A549 (cell line): ENCODE data around the gene INF2. TPM values are rescaled to one million over a fixed set of nuclear protein-coding genes. Genes with fewer than 3 reads are reported as not detected.

ENCODE experiments used
- ATAC-seq, 2 experiments: fragments of 200-7000 bp in 1 of 2; fragments of >200 bp in 1 of 2; cut with Nextera tagmentation in 1 of 2; cut with Tn5 transposase in 1 of 2; 3 replicates each; pipeline versions ENCODE4 v1.8.0 to v1.9.1; 2018 to 2020; ENCODE audit warnings: mild to moderate bottlenecking in 1 of 2, moderate library complexity in 1 of 2
- CTCF ChIA-PET: fragments of 300-600 bp; sonication (Branson Sonifier 250); formaldehyde crosslinking; extraction: SDS; loops from one replicate; lab custom pipeline; 2021; ENCODE audit warnings: antibody characterized with exemption, inconsistent platforms; lab: Yijun Ruan, JAX
- POLR2A ChIA-PET: fragments of 350-600 bp; formaldehyde crosslinking; extraction: SDS; loops from one replicate; lab custom pipeline; 2021; ENCODE audit warnings: antibody characterized with exemption, inconsistent platforms; lab: Yijun Ruan, JAX
- DNase-seq, 2 experiments: peaks; one replicate each; pipeline versions ENCODE4 v3.0.0 to v3.0.0-alpha.2; 2011 to 2016; ENCODE audit warnings: low read depth in 1 of 2, low spot score in 1 of 2
- FAIRE-seq: peaks from 2 replicates; lab custom pipeline; 2011; peaks lifted over from hg19 to GRCh38; lab: Jason Lieb, UNC
- H3K27ac ChIP-seq, 2 experiments: fragments of >200 bp; sonication (Bioruptor Twin); formaldehyde crosslinking; 3 replicates each; pipeline ENCODE4 v1.5.1; 2016 to 2017
- H3K4me1 ChIP-seq: fragments of >200 bp; sonication (Bioruptor Twin); formaldehyde crosslinking; 3 replicates; pipeline ENCODE4 v1.6.1; 2016
- H3K4me2 ChIP-seq: fragments of >200 bp; sonication (Bioruptor Twin); formaldehyde crosslinking; 3 replicates; pipeline ENCODE4 v1.6.1; 2016
- H3K4me3 ChIP-seq: fragments of >200 bp; sonication (Bioruptor Twin); formaldehyde crosslinking; 3 replicates; pipeline ENCODE4 v1.5.1; 2016
- H3K9me3 ChIP-seq: fragments of >200 bp; sonication (Bioruptor Twin); formaldehyde crosslinking; 3 replicates; pipeline ENCODE4 v1.6.1; 2016
- BHLHE40 ChIP-seq: IDR thresholded peaks from 2 replicates; pipeline ENCODE4 v1.6.1; 2012; ENCODE audit warnings: low read depth, low read length, inconsistent platforms
- CBX8 ChIP-seq: fragments of 200-600 bp; sonication (generic); IDR thresholded peaks from 2 replicates; pipeline ENCODE4 v1.6.1; 2016
- CHD4 ChIP-seq: fragments of 200-600 bp; sonication (generic); IDR thresholded peaks from 2 replicates; pipeline ENCODE4 v1.6.1; 2016; ENCODE audit warnings: antibody characterized with exemption, mild to moderate bottlenecking, borderline replicate concordance
- EHMT2 ChIP-seq: fragments of 200-600 bp; sonication (generic); IDR thresholded peaks from 2 replicates; pipeline ENCODE4 v1.6.1; 2016; ENCODE audit warnings: antibody characterized with exemption, low read depth, mild to moderate bottlenecking, moderate library complexity
- ESRRA ChIP-seq: fragments of 150-350 bp; IDR thresholded peaks from 2 replicates; pipeline ENCODE4 v1.6.1; 2014; ENCODE audit warnings: mild to moderate bottlenecking, low read length, borderline replicate concordance
- FOSB ChIP-seq: fragments of 250-450 bp; sonication (Bioruptor Pico); IDR thresholded peaks from 2 replicates; pipeline ENCODE4 v1.5.0; 2020; ENCODE audit warnings: mild to moderate bottlenecking, moderate library complexity
- FOXS1 ChIP-seq: fragments of 250-450 bp; sonication (Bioruptor Pico); IDR thresholded peaks from 2 replicates; pipeline ENCODE4 v1.5.0; 2020; ENCODE audit warnings: mild to moderate bottlenecking, moderate library complexity
- GATA3 ChIP-seq: IDR thresholded peaks from 2 replicates; pipeline ENCODE4 v1.6.1; 2012; ENCODE audit warnings: borderline replicate concordance
- HDAC2 ChIP-seq: fragments of 200-600 bp; sonication (generic); IDR thresholded peaks from 2 replicates; pipeline ENCODE4 v1.6.1; 2016
- HEYL ChIP-seq: fragments of 250-450 bp; sonication (Bioruptor Pico); IDR thresholded peaks from 2 replicates; pipeline ENCODE4 v1.8.0; 2021; ENCODE audit warnings: mild to moderate bottlenecking, moderate library complexity
- JUN ChIP-seq, 2 experiments: fragments of >200 bp; sonication (Bioruptor Twin); formaldehyde crosslinking; IDR thresholded peaks; 2 replicates in 1 of 2; 3 replicates in 1 of 2; pipeline ENCODE4 v1.6.1; 2016 to 2017
- POLR2A ChIP-seq: IDR thresholded peaks from 2 replicates; pipeline ENCODE4 v1.6.1; 2012; ENCODE audit warnings: mild to moderate bottlenecking, low read length
- POLR2AphosphoS2 ChIP-seq: conservative IDR thresholded peaks from 2 replicates; pipeline ENCODE4 v1.6.1; 2012; ENCODE audit warnings: low read length, improper control_type of control experiment, inconsistent platforms
- SREBF2 ChIP-seq: fragments of 450-650 bp; IDR thresholded peaks from 2 replicates; pipeline ENCODE4 v1.6.1; 2014; ENCODE audit warnings: mild to moderate bottlenecking, moderate library complexity
- TFCP2L1 ChIP-seq: fragments of 250-450 bp; sonication (Bioruptor Pico); IDR thresholded peaks from 2 replicates; pipeline ENCODE4 v1.5.0; 2021; ENCODE audit warnings: mild to moderate bottlenecking
- ZC3H11A ChIP-seq: fragments of 450-650 bp; IDR thresholded peaks from 2 replicates; pipeline ENCODE4 v1.6.1; 2014; ENCODE audit warnings: antibody characterized with exemption, mild to moderate bottlenecking
- WGBS: methylation state at CpG from one replicate; pipeline ENCODE4 v1.1.6; 2017; ENCODE audit errors: missing lambda C conversion rate; 5-methylcytosine and 5-hydroxymethylcytosine counted together
- polyA plus RNA-seq, 4 experiments: library from polyadenylated mRNA; depleted of rRNA in 3 of 4; stranded (reverse); fragments of >200 nt; fragmentation: RNase III in 1 of 4; extraction: RNeasy Plus Mini Kit Qiagen cat#74134 plus additional on column Dnase treatment in 1 of 4; gene quantifications; 2 replicates in 3 of 4; 3 replicates in 1 of 4; pipeline ENCODE4 v1.2.3, GENCODE V29; 2011 to 2017
- TF ChIP-seq, protein P1 (sequence below): IDR thresholded peaks from 2 replicates; pipeline ENCODE4 v1.6.1; 2012
- TF ChIP-seq, protein P2 (sequence below): fragments of 250-450 bp; sonication (Bioruptor Pico); IDR thresholded peaks from 2 replicates; pipeline ENCODE4 v1.5.0; 2020; ENCODE audit warnings: low read depth, mild to moderate bottlenecking, moderate library complexity
- TF ChIP-seq, protein P3 (sequence below): fragments of >200 bp; sonication (Bioruptor Twin); formaldehyde crosslinking; IDR thresholded peaks from 3 replicates; pipeline ENCODE4 v1.5.1; 2016

Gene INF2
- polyA plus RNA-seq, 2 of the 4 experiments (the other 2 are of a cell fraction): 24.7 to 71.2 TPM

DNA sequence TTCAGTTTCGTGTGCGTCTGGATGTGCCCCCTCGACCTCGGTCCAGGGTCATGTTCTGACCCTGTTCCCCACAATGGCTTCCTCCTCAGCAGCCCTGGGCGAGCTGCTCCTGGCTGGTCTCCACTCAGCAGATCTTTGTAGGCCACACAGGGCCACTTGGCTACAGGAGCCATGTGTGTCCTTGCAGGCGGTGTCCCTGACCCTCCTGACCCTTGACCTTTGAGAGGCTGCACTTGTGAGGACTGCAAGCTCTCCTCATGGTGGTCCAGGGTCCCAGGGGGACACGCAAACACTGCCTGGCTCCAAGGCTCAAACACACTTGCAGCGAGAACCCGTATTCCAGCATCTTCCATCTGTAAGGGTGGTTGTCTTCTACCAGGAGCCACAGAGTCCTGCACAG, 56.0 kb downstream of the INF2 start:
- TF ChIP-seq, protein P1, sequence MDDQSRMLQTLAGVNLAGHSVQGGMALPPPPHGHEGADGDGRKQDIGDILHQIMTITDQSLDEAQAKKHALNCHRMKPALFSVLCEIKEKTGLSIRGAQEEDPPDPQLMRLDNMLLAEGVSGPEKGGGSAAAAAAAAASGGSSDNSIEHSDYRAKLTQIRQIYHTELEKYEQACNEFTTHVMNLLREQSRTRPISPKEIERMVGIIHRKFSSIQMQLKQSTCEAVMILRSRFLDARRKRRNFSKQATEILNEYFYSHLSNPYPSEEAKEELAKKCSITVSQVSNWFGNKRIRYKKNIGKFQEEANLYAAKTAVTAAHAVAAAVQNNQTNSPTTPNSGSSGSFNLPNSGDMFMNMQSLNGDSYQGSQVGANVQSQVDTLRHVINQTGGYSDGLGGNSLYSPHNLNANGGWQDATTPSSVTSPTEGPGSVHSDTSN: no peak
- TF ChIP-seq TFCP2L1 (CRISPR knock-in tag) (no peak), GATA3 (no peak), ZC3H11A (no peak), BHLHE40 (no peak), FOXS1 (CRISPR knock-in tag) (no peak), SREBF2 (no peak), POLR2AphosphoS2 (no peak), EHMT2 (no peak)
- WGBS: 91% methylated on average over 8 of the region's 9 CpGs
- ATAC-seq: no peak
- no peak for FAIRE-seq
- peaks cover 14% of the 10 kb centered on the region for H3K4me1 ChIP-seq
- H3K4me3 ChIP-seq: no peak overlapping the region
- ChIA-PET POLR2A (no interaction called here), CTCF (interaction anchor here (1.2 to 2.2 kb wide), 5 partner anchors 9 to 37 kb away, joined by 4 to 9 read pairs (median 6); partner anchors contain the start of gene ADSS1)
- no peaks in the 10 kb centered on the region for H3K9me3 ChIP-seq
- H3K27ac ChIP-seq: no peak overlapping the region
- H3K4me2 ChIP-seq: no peak overlapping the region
- no peak for DNase-seq

DNA sequence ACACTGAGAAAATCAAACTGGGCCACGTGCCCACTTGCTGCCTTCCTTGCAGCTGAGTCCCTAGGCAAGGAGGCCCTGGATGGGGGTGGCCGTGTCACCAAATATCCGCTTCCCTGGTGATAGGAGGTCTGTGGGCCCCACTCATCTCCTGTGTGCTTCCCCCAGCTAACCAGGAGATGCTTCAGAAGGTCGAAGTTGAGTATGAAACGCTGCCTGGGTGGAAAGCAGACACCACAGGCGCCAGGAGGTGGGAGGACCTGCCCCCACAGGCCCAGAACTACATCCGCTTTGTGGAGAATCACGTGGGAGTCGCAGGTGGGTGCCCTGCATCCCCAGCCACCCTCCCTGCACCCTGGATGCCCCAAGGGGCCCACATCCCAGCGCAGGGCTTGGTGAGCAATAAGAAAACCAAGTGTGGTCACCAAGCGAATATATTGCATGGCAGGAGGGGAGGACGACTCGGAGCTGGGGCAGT, 56.7 kb downstream of the INF2 start:
- DNase-seq: no peak
- ATAC-seq: no peak
- ChIA-PET POLR2A (no interaction called here), CTCF (interaction anchor here (1.2 to 2.2 kb wide), 5 partner anchors 10 to 37 kb away, joined by 4 to 9 read pairs (median 6); partner anchors contain the start of gene ADSS1)
- H3K4me1 ChIP-seq: peaks cover 14% of the 10 kb centered on the region
- no peak overlapping the region for H3K27ac ChIP-seq
- H3K4me2 ChIP-seq: no peak overlapping the region
- no peak for TF ChIP-seq CHD4
- no peak for TF ChIP-seq HEYL (CRISPR knock-in tag)
- no peak for TF ChIP-seq HDAC2
- TF ChIP-seq TFCP2L1 (CRISPR knock-in tag): no peak
- no peak for TF ChIP-seq JUN (IDR thresholded peaks at IDR 0.05)
- TF ChIP-seq ESRRA: no peak
- TF ChIP-seq, protein P2, sequence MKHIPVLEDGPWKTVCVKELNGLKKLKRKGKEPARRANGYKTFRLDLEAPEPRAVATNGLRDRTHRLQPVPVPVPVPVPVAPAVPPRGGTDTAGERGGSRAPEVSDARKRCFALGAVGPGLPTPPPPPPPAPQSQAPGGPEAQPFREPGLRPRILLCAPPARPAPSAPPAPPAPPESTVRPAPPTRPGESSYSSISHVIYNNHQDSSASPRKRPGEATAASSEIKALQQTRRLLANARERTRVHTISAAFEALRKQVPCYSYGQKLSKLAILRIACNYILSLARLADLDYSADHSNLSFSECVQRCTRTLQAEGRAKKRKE (CRISPR knock-in tag): no peak
- TF ChIP-seq, protein P1: no peak
- TF ChIP-seq, protein P3, sequence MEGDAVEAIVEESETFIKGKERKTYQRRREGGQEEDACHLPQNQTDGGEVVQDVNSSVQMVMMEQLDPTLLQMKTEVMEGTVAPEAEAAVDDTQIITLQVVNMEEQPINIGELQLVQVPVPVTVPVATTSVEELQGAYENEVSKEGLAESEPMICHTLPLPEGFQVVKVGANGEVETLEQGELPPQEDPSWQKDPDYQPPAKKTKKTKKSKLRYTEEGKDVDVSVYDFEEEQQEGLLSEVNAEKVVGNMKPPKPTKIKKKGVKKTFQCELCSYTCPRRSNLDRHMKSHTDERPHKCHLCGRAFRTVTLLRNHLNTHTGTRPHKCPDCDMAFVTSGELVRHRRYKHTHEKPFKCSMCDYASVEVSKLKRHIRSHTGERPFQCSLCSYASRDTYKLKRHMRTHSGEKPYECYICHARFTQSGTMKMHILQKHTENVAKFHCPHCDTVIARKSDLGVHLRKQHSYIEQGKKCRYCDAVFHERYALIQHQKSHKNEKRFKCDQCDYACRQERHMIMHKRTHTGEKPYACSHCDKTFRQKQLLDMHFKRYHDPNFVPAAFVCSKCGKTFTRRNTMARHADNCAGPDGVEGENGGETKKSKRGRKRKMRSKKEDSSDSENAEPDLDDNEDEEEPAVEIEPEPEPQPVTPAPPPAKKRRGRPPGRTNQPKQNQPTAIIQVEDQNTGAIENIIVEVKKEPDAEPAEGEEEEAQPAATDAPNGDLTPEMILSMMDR: no peak
- TF ChIP-seq POLR2A: no peak
- no peak for TF ChIP-seq SREBF2
- TF ChIP-seq, all 56 proteins: peak for 0
- no peak for FAIRE-seq
- Histone ChIP-seq H3K4me3 (no peak overlapping the region), H3K9me3 (no peaks in the 10 kb centered on the region; the same call in 2 of the 3 replicates)
- WGBS: 76% methylated on average over 12 of the region's 13 CpGs

DNA sequence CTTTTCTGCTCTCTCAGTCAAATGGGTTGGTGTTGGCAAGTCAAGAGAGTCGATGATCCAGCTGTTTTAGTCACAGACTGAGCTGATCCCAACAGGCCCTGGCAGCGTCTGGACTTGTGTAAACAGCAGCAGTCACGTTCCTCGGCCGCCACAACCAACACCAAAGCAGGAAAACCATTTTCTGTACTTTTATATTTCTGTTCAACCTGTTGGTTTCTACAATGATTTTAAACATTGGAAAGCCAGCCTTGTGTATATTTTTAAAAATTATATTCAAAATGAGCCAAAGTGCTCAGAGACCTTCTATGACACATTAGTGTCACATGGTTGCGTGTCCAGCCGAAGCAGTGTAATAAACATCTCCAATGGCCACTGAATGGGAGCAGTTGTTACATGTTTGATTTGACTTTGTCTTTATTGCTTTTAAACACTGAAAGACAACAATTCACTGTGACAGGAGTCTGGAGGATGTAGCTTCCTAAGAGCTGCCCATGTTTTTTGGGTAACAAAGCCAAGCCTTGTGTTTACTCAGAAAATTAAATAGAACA, 57.6 kb downstream of the INF2 start:
- TF ChIP-seq, protein P3: no peak
- TF ChIP-seq CBX8 (no peak), ESRRA (no peak), FOSB (no peak), POLR2A (no peak), SREBF2 (no peak)
- H3K4me3 ChIP-seq: no peak overlapping the region
- ATAC-seq (no peak), DNase-seq (no peak), FAIRE-seq (no peak)
- WGBS: 75% methylated on average over 7 of the region's 7 CpGs
- H3K4me1 ChIP-seq: peaks cover 18% of the 10 kb centered on the region
- H3K4me2 ChIP-seq: no peak overlapping the region
- CTCF ChIA-PET: interaction anchor here (1.6 to 4.7 kb wide), 4 partner anchors 16 to 23 kb away, joined by 3 to 31 read pairs (median 6); partner anchors contain the start of gene ADSS1
- POLR2A ChIA-PET: no interaction called here
- no peaks in the 10 kb centered on the region; the same call in 2 of the 3 replicates for H3K9me3 ChIP-seq
- H3K27ac ChIP-seq: no peak overlapping the region
